GM18508 (cell line): ENCODE data around the gene PDK2.

Experiments used
- ATAC-seq: cut with Tn5 transposase; IDR thresholded peaks from one replicate; pipeline ENCODE4 v1.9.1; 2021; ENCODE audit warnings: moderate number of reproducible peaks; ENCODE audit not compliant: insufficient read depth, unreplicated experiment

The PDK2 gene

DNA sequence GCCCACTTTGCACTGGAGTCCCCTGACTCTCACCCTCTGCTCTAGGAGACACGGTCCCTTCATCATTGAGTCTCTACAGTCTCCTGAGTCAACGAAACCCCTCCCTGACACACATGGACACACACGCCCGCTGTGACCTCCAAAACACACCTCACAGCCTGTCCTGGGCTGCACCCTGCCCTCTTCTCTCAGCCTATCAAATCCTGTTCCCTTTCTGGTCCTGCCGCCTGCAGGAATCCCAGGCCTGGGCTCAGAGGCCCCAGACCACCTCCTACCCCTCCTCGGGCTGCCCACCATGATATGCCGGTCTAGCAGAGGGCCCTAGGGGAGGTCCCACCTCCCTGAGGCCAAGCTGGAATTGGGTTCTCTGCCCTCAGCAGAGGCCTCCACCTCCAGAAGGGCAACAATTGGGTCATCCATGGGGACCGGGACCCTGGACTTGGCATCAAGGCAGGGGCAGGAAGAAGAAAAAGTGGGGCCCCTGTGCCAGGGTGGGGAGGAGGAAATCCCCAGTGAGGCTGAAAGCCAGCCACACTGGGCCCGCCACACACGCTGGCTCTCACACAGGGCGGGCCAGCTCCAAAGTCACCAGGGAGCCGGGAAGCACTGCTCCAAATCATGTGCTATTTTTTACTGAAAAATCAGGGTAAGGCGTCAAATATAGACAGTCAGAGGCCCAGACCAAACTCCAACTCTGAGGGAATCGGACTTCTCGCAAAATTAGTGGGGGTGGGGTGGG, 51.9 kb downstream of the PDK2 start:
- ATAC-seq: no peak

- ATAC-seq: no peak
These were observed 52.7 kb downstream of the PDK2 start for GRCh38 chr17:50147841-50148225.

GRCh38 chr17:50148226-50149090, 53.3 kb downstream of the PDK2 start:
- no peak for ATAC-seq

DNA sequence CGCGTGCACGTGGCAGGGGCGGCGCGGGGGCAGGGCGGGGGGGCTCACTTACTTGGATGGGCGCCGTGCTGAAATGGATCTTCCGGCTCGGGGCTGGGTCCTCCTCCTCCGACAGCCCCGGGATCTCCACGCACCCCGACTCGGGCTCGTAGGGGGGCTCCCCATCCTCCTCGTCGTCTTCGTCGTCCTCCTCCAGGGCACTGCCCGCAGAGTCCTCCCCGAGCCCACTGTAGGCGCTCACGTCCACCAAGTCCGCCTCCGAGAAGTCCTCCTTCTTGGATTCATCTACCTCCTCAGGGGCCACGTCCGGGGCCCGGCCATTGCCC, 53.9 kb downstream of the PDK2 start:
- no peak for ATAC-seq

- ATAC-seq: no peak
These were observed 54.5 kb downstream of the PDK2 start for GRCh38 chr17:50149417-50150353.

DNA sequence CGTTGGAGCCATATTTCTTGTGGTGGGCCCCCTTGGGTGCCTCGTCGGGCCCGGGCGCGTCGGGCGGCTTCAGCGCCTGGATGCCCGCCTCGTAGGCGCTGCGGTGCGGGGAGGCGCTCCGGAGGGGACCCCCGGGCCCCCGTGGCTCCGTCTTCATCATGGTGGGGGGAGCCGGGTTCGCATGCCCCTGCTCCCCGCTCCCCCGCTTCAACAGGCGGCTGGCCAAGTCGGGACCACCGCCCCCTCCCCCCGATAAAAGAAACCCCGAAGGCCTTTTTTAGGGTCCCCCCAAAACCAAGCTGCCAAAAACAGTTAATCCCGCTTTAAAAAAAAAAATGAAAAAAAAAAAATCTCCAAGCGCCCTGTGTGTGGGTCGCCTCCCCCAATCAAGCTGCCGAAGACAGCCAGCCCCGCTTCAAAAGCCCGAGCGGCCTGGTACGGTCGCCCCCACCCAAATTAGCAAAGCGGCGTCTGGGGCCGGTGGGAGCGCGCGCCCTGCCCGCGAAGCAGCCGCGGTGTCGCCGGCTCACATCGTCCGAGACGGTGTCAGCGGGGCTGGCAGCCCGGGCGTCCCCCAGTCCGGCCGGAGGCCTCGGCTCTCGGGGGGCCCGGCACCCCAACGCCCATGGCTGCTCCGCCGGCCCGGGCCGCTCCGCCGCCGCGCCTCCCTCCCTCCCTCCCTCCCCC, 55.3 kb downstream of the PDK2 start, which contains the start of gene PPP1R9B:
PPP1R9B (minus strand) TSS at position 324 of the 687 bp plus-strand sequence; CDS start at position 160, 164 bp downstream.
- ATAC-seq: no peak

GRCh38 chr17:50151041-50151936, 56.1 kb downstream of the PDK2 start:
- no peak for ATAC-seq

- no peak for ATAC-seq
These were observed 56.9 kb downstream of the PDK2 start for GRCh38 chr17:50151937-50152547.

GRCh38 chr17:50152736-50153135, 57.6 kb downstream of the PDK2 start:
- ATAC-seq: no peak

GRCh38 chr17:50153650-50154575, 58.8 kb downstream of the PDK2 start:
- ATAC-seq: no peak

- ATAC-seq: no peak
These were observed 59.5 kb downstream of the PDK2 start for GRCh38 chr17:50154604-50155003.

DNA sequence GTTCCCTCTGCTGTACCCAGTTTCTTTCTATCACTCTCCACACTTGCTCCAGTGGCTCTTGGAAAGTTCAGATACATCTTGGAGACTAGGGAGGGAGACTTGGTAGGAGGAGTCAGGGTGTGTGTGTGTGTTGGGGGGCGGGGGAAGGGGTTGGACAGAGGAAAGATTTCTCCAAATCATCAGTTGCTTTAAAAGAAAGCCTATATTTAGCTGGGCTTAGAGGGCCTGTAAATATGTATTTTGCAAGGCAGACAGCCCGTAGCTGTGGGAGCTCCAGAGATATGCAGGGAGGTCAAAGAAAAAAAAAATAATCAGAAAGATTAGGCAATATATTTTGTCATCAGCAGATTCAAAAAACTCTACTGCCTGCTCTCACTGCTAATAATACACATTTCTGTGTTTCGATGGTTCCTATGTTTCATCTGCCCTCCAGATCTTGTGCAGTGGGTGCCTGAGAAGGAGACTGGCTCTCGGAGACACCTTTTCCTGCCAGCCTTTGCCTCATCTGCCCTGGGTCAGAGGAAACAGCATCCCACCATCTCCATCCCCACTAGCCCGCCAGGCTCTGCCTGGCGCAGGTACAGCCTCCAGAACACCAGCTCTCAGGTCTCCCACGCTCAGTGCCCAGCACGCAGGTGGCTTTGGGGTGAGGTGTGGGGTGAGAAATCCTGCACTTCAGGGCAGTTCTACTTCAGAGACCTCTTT, 60.1 kb downstream of the PDK2 start:
- ATAC-seq: no peak

DNA sequence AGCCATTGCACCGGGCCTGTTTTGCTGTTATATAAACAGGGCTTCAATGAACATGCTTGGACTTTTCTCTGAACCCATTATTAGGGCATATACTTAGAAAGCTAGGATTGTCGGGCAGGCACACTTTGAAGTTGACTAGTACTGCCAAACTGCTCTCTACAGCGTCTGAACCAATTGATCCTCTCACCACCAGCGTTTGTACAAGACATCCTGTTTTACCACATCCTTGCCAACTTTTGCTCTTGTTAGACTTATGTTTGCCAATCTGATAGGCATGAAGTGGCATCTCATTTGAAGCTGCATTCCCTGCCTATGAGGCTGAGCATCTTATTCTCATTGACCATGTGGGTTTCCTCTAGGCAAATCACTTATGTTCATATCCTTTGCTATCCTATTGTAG, 62.7 kb downstream of the PDK2 start:
- ATAC-seq: no peak

GRCh38 chr17:50161023-50161910, 66.1 kb downstream of the PDK2 start:
- no peak for ATAC-seq
